BLaER1 (cell line): ENCODE data around the gene SEMA4D.
A peak's percentile ranks its signal among the peaks of the same experiment; 100 is the strongest.
"Not testable (repeated sequence)": the region's sequence is repeated elsewhere in the genome, so short reads cannot be mapped to it uniquely, and the experiment has no call there.

Source experiments
- H3K27ac ChIP-seq: shearing (Covaris generic); formaldehyde crosslinking; 2 replicates; pipeline ENCODE4 v1.8.1; 2022
- H3K27me3 ChIP-seq: shearing (Covaris generic); formaldehyde crosslinking; 2 replicates; pipeline ENCODE4 v1.8.1; 2022
- H3K36me3 ChIP-seq: shearing (Covaris generic); formaldehyde crosslinking; 2 replicates; pipeline ENCODE4 v1.8.1; 2022
- H3K4me1 ChIP-seq: shearing (Covaris generic); formaldehyde crosslinking; 2 replicates; pipeline ENCODE4 v1.8.1; 2022
- H3K4me2 ChIP-seq: shearing (Covaris generic); formaldehyde crosslinking; 2 replicates; pipeline ENCODE4 v1.8.1; 2022
- H3K4me3 ChIP-seq: shearing (Covaris generic); formaldehyde crosslinking; 2 replicates; pipeline ENCODE4 v1.8.1; 2022
- H3K9ac ChIP-seq: shearing (Covaris generic); formaldehyde crosslinking; 2 replicates; pipeline ENCODE4 v1.8.1; 2022
- H3K9me3 ChIP-seq: shearing (Covaris generic); formaldehyde crosslinking; 2 replicates; pipeline ENCODE4 v1.8.1; 2022
- H4K20me1 ChIP-seq: shearing (Covaris generic); formaldehyde crosslinking; 2 replicates; pipeline ENCODE4 v1.8.1; 2022
- Cebpa-rat ChIP-seq: shearing (Covaris generic); IDR thresholded peaks from 2 replicates; pipeline ENCODE4 v1.8.1; 2022

The SEMA4D gene

DNA sequence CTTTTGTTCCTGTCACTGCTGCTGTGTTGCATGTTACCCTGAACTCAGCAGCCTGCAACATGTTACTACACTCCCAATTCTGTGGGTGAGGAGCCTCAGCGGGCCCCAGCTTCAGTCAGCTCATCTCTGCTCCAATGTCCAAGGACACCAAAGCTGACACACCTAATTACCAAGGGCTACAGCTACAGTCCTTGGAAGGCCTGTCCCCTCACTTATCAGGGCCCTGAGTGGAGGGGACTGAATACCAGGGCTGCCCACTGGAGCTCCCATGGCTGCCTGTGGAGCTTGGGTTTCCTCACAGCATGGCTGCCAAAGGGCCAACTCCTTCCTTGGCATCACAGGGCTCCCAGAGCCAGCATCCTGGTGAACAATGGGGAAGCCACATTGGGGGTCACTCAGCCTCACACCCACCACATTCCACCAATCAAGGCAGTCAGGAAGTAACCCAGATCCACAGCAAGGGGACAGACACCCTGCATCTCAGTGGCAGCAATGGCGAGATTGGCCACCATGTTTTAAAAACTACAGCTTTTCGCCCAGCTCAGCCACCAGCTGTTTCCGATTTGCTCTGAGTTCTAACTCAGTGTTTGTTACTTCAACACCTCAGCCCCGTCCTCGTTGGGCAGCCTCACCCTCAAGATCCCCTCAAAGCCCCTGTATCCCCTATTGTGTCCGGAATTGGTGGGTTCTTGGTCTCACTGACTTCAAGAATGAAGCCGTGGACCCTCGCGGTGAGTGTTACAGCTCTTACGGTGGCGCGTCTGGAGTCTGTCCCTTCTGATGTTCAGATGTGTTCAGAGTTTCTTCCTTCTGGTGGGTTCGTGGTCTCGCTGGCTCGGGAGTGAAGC is 18.9 kb downstream of the SEMA4D start:
- Histone ChIP-seq H3K27me3 (no peaks in the 10 kb centered on the region), H3K4me1 (peaks cover 86% of the 10 kb centered on the region), H3K9me3 (peaks cover 15% of the 10 kb centered on the region; the same call in 1 of the 2 replicates), H3K4me3 (no peak overlapping the region), H3K4me2 (peak overlapping the region; percentile 62), H3K36me3 (peaks cover 72% of the 10 kb centered on the region), H4K20me1 (peaks cover 91% of the 10 kb centered on the region), H3K9ac (no peak overlapping the region), H3K27ac (peak overlapping the region; percentile 46; the same call in 1 of the 2 replicates)
- TF ChIP-seq Cebpa-rat, result no peak

DNA sequence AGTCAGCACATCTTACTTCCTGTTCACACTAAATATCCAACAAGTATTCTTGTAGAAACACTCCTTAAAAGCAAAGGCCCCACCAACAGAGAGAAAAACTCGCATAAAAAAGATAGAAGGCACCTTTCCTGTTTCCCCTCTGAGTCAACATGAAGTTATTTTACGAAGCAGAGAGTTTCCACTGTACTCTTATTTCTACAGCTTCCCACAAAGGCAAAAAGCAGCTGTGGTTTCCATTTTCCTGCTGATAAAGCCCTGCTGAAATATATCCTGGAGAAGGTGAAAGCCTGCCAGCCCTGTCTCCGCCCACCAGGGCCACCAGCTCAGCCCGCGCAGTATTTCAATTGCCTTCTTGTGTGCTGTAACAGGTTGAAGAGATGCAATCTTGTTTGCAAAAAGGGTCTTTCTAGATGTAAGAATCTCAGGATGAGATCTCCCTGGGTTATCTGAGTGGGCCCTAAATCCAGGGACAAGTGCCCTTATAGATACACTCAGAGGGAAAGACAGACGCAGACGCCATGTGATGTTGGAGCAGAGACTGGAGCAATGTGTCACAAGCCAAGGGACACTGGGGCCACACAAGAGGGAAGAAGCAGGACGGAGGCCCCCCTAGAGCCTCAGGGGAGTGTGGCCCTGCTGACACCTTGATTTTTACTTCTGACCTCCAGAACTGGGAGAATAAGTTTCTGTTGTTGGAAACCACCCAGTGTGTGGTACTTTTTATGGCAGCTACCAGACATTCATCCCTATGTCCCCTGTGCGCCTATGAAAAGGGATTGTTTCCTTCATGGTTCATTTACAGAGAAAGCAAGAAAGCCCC is 19.9 kb downstream of the SEMA4D start:
- Histone ChIP-seq H3K9me3 (peaks cover 15% of the 10 kb centered on the region; the same call in 1 of the 2 replicates), H3K27ac (peak overlapping the region; percentile 51), H3K27me3 (no peaks in the 10 kb centered on the region), H3K36me3 (peaks cover 82% of the 10 kb centered on the region), H3K4me3 (0 out of 2 replicates have a peak overlapping the region, but pooled peaks have one; percentile 22), H3K4me1 (peaks cover 79% of the 10 kb centered on the region), H3K9ac (peak overlapping the region; percentile 21; the same call in 1 of the 2 replicates), H4K20me1 (peaks cover 91% of the 10 kb centered on the region), H3K4me2 (peak overlapping the region; percentile 75)
- no peak for TF ChIP-seq Cebpa-rat

DNA sequence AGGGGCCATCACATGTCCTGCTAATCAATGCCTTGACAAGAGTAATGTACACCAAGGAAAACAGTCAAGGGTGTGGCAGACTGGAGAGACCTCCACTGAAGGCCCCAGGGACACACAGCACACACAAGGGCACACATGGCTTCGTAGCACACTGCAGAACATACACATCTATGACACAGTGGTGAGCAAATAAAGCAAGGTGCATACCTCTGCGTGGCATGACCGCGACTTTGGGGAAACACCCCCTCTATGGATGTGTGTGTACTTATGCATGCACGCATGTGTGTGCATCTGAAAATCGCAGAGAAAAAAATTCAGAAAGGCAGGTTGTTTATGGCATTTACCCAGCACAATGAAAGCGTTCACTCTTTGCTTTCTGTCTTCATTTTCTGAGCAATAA is 20.5 kb downstream of the SEMA4D start:
- no peak for TF ChIP-seq Cebpa-rat
- peaks cover 83% of the 10 kb centered on the region for H3K36me3 ChIP-seq
- H3K4me1 ChIP-seq, result peaks cover 74% of the 10 kb centered on the region
- peaks cover 15% of the 10 kb centered on the region; the same call in 1 of the 2 replicates for H3K9me3 ChIP-seq
- no peaks in the 10 kb centered on the region for H3K27me3 ChIP-seq
- no peak overlapping the region for H3K27ac ChIP-seq
- peak overlapping the region; percentile 21; the same call in 1 of the 2 replicates for H3K9ac ChIP-seq
- peaks cover 91% of the 10 kb centered on the region for H4K20me1 ChIP-seq
- peak overlapping the region; percentile 75 for H3K4me2 ChIP-seq
- 0 out of 2 replicates have a peak overlapping the region, but pooled peaks have one; percentile 22 for H3K4me3 ChIP-seq

DNA sequence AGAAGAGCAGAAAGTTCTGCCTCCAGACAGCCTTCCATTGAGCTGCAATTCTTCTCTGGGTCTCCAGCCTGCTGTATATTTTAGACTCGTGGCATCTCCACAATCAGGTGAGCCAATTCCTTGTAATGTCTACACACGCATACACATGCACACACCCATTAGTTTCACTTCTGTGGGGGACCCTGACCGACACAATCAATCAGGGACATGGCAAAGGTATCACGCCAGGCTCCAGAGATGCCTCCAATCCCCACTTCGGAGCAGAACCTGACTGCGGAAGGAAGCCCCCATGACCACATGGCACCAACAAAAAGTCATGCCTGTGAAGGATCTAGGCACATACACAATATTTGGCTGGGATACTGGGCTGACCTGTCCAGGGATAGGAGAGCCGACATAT is 21.4 kb downstream of the SEMA4D start:
- peak overlapping the region; percentile 75; the same call in 1 of the 2 replicates for H3K4me2 ChIP-seq
- no peak overlapping the region for H3K27ac ChIP-seq
- H3K36me3 ChIP-seq, result peaks cover 83% of the 10 kb centered on the region
- no peak overlapping the region for H3K9ac ChIP-seq
- H3K9me3 ChIP-seq, result peaks cover 14% of the 10 kb centered on the region; the same call in 1 of the 2 replicates
- peaks cover 91% of the 10 kb centered on the region for H4K20me1 ChIP-seq
- no peak for TF ChIP-seq Cebpa-rat
- no peaks in the 10 kb centered on the region for H3K27me3 ChIP-seq
- H3K4me1 ChIP-seq, result peaks cover 74% of the 10 kb centered on the region
- no peak overlapping the region for H3K4me3 ChIP-seq

DNA sequence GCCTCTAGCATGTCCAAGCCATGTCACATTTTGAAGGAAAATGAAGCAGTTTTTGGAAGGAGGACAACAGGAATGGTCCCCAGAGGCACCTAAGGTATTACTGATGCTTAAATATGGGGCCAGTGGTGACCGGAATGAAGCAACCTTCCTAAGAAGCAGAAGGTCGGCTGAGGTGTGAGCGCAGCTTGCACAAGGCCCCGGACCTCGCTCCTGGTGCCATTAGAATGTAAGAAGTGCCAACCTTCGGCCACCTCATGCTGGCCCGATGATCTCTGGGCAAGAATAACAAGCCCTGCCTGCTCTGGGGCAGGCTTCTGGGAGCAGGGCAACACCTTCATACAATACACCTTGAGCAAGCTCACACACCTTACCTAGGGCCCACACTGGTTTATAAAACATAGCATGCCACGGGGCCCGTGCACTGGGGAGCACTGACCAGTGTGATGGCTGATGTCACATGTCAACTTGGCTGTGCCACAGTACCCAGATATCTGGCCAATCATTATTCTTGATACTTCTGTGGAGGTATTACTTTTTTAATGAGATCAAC is 21.9 kb downstream of the SEMA4D start:
- Histone ChIP-seq H3K27me3 (no peaks in the 10 kb centered on the region), H3K4me2 (no peak overlapping the region), H4K20me1 (peaks cover 91% of the 10 kb centered on the region), H3K9me3 (peaks cover 8% of the 10 kb centered on the region; the same call in 1 of the 2 replicates), H3K27ac (no peak overlapping the region), H3K4me1 (peaks cover 74% of the 10 kb centered on the region), H3K4me3 (no peak overlapping the region), H3K36me3 (peaks cover 80% of the 10 kb centered on the region), H3K9ac (no peak overlapping the region)
- no peak for TF ChIP-seq Cebpa-rat

DNA sequence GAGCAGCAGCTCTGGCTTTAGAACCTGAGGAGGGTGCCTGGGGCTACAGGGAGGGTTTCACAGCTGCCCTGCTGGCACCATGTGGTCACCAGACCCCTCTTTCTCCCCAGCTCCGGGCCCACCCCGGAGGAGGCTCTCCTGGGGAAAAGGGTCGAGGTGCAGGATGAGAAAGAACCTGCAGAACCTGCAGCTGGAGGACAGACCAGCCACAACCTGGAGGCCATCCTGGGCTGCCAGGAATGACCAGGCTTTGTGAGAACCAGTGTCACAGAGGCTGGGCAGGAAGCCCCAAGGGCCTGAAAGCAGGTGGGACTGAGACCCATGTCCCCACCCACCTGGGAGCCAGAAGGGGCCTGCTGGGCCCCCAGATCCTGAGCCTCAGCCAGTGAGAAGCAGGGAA is 23.0 kb downstream of the SEMA4D start:
- H4K20me1 ChIP-seq, result peaks cover 94% of the 10 kb centered on the region
- TF ChIP-seq Cebpa-rat, result no peak

DNA sequence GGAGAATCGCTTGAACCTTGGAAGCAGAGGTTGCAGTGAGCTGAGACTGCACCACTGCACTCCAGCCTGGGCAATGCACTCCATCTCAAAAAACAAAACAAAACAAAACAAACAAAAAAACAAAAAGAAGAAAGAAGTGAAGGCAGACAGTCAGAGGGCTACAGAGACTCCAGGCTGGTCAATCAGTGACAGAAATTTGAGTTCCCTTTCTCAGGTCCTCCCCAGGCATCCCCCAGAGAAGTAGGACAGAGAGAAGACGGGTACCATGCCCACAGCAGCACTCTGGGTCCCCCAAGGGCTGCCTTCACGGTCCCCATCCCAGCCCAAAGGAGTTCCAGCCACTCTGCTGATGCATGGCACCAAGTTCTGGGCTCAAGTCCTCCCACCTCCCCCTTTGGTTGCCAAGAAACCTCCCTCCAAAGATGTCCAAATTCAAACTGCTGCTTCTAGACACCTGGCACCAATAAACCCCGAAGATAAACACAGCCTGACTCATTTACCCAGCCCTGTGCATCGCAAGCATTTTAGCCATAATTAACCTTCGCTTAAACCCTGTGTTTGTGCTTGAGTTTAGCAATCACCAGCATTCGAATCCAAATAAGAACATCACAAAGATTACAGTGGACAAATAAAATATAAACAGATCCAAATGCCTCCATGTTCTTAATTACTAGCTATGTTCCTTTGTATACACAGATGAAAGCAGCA is 24.0 kb downstream of the SEMA4D start:
- H3K9me3 ChIP-seq, result no peaks in the 10 kb centered on the region
- peaks cover 99% of the 10 kb centered on the region for H4K20me1 ChIP-seq
- H3K4me1 ChIP-seq, result peaks cover 85% of the 10 kb centered on the region
- H3K27me3 ChIP-seq, result no peaks in the 10 kb centered on the region
- no peak overlapping the region for H3K9ac ChIP-seq
- peaks cover 67% of the 10 kb centered on the region for H3K36me3 ChIP-seq
- no peak overlapping the region for H3K4me2 ChIP-seq
- no peak for TF ChIP-seq Cebpa-rat
- H3K4me3 ChIP-seq, result no peak overlapping the region
- no peak overlapping the region for H3K27ac ChIP-seq

More for the DNA sequence above, 23.0 kb downstream of the SEMA4D start:
- Histone ChIP-seq H3K4me3 (no peak overlapping the region), H3K36me3 (peaks cover 71% of the 10 kb centered on the region), H3K4me1 (peaks cover 81% of the 10 kb centered on the region), H3K9me3 (no peaks in the 10 kb centered on the region; the same call in 1 of the 2 replicates), H3K4me2 (no peak overlapping the region), H3K9ac (no peak overlapping the region), H3K27ac (peak overlapping the region; percentile 49), H3K27me3 (no peaks in the 10 kb centered on the region)

DNA sequence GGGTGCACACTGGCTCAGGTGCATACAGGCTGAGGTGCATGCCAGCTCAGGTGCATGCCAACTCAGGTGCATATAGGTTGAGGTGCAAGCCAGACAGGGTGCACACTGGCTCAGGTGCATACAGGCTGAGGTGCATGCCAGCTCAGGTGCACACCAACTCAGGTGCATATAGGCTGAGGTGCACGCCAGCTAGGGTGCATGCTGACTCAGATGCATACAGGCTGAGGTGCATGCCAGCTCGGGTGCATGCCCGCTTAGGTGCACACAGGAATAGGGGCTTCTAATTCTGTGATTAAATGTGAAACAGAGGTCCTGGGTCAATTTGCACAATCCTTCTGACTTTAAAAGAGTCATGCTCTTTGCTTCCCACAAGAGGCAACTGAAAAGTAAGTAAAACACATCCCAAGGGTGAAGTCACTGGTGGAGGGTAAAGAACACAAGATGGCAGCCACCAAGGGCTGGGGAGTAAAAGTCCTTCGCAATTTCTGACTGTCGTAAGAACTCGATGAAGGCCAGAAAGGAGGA is 26.1 kb downstream of the SEMA4D start:
- H3K36me3 ChIP-seq, result peaks cover 77% of the 10 kb centered on the region
- H3K27ac ChIP-seq, H3K9me3 ChIP-seq, H3K4me3 ChIP-seq, H3K9ac ChIP-seq, H3K27me3 ChIP-seq: not testable (repeated sequence)
- H3K4me1 ChIP-seq, result peaks cover 85% of the 10 kb centered on the region
- peaks cover 100% of the 10 kb centered on the region for H4K20me1 ChIP-seq
- peak overlapping the region; percentile 49 for H3K4me2 ChIP-seq

DNA sequence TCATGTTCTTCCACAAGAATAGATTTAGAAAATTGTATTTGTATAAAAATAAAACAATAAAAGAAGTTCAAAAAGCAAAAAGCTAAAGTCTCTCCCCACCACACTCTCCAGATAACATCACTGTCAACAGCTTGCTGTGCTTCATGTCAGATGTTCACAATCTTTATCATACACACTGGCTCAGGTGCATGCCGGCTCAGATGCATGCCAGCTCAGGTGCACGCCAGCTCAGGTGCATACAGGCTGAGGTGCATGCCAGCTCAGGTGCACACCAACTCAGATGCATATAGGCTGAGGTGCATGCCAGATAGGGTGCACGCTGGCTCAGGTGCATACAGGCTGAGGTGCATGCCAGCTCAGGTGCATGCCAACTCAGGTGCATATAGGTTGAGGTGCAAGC is 26.5 kb downstream of the SEMA4D start:
- no peak for TF ChIP-seq Cebpa-rat
- peaks cover 85% of the 10 kb centered on the region for H3K4me1 ChIP-seq
- no peak overlapping the region for H3K4me3 ChIP-seq
- no peak overlapping the region for H3K27ac ChIP-seq
- peaks cover 77% of the 10 kb centered on the region for H3K36me3 ChIP-seq
- H3K4me2 ChIP-seq, result peak overlapping the region; percentile 49
- H4K20me1 ChIP-seq, result peaks cover 100% of the 10 kb centered on the region
- no peaks in the 10 kb centered on the region for H3K27me3 ChIP-seq
- no peak overlapping the region for H3K9ac ChIP-seq
- H3K9me3 ChIP-seq, result no peaks in the 10 kb centered on the region
